H1 (cell line): Measurements from ENCODE around the gene EFEMP2. TPM values are rescaled to one million over a fixed set of nuclear protein-coding genes. Genes with fewer than 3 reads are reported as not detected.

Experiments
- CTCF ChIA-PET: fragments of 300-600 bp; sonication (Branson Sonifier 250); formaldehyde crosslinking; loops from one replicate; lab custom pipeline; 2021; ENCODE audit not compliant: partially characterized antibody; lab: Charles Lee
- POLR2A ChIA-PET: fragments of 300-600 bp; sonication (Branson Sonifier 250); formaldehyde crosslinking; loops from one replicate; lab custom pipeline; 2021; ENCODE audit warnings: inconsistent platforms; ENCODE audit not compliant: partially characterized antibody; lab: Charles Lee
- DNase-seq, 2 experiments: peaks; one replicate each; pipeline versions ENCODE4 v3.0.0 to v3.0.0-alpha.2; 2010 to 2022; ENCODE audit warnings: low spot score in 2 of 2, low read depth in 1 of 2, mixed read lengths in 1 of 2
- FAIRE-seq: peaks from 2 replicates; lab custom pipeline; 2011; peaks lifted over from hg19 to GRCh38; lab: Jason Lieb, UNC
- H2AFZ ChIP-seq: 2 replicates; pipeline ENCODE4 v1.8.1; 2012; ENCODE audit warnings: low read length, inconsistent platforms
- H2AK5ac ChIP-seq: 2 replicates; pipeline ENCODE4 v1.6.1; 2013; ENCODE audit warnings: low read depth, low read length
- H2BK120ac ChIP-seq: replicated peaks from 2 replicates; pipeline ENCODE3; 2013; ENCODE audit warnings: low read depth, low read length, inconsistent platforms
- H2BK12ac ChIP-seq: 2 replicates; pipeline ENCODE4 v1.6.1; 2013; ENCODE audit warnings: low read depth, low read length
- H2BK15ac ChIP-seq: 2 replicates; pipeline ENCODE4 v1.6.1; 2013; ENCODE audit warnings: low read length
- H2BK20ac ChIP-seq: 2 replicates; pipeline ENCODE4 v1.6.1; 2013; ENCODE audit warnings: low read length
- H2BK5ac ChIP-seq: 2 replicates; pipeline ENCODE4 v1.6.1; 2013; ENCODE audit warnings: low read depth, low read length
- H3K14ac ChIP-seq: 2 replicates; pipeline ENCODE4 v1.6.1; 2013; ENCODE audit warnings: inconsistent platforms; ENCODE audit not compliant: insufficient read length
- H3K18ac ChIP-seq: 2 replicates; pipeline ENCODE4 v1.6.1; 2013; ENCODE audit warnings: low read length; ENCODE audit errors: extremely low read depth
- H3K23ac ChIP-seq: 2 replicates; pipeline ENCODE4 v1.6.1; 2013; ENCODE audit warnings: inconsistent platforms; ENCODE audit not compliant: insufficient read length
- H3K23me2 ChIP-seq: 2 replicates; pipeline ENCODE4 v1.6.1; 2013; ENCODE audit warnings: low read depth, low read length
- H3K27ac ChIP-seq: 2 replicates; pipeline ENCODE4 v1.6.1; 2011; ENCODE audit warnings: low read depth, low read length, inconsistent platforms
- H3K27me3 ChIP-seq, 4 experiments: replicated peaks in 1 of 4; 1 replicate in 1 of 4; 2 replicates in 3 of 4; pipeline versions ENCODE4 v1.6.1 to v1.8.1; 2011 to 2013; ENCODE audit warnings: low read length in 3 of 4, mild to moderate bottlenecking in 3 of 4, inconsistent platforms in 2 of 4, mixed read lengths in 2 of 4, moderate library complexity in 1 of 4; ENCODE audit not compliant: control insufficient read depth in 3 of 4, insufficient read depth in 3 of 4; ENCODE audit errors: extremely low read depth in 1 of 4
- H3K36me3 ChIP-seq, 4 experiments: 2 replicates each; pipeline versions ENCODE4 v1.6.1 to v1.8.1; 2011 to 2013; ENCODE audit warnings: mild to moderate bottlenecking in 4 of 4, low read length in 3 of 4, moderate library complexity in 2 of 4, control low read depth in 1 of 4, inconsistent platforms in 1 of 4; ENCODE audit not compliant: insufficient read depth in 4 of 4, control insufficient read depth in 2 of 4
- H3K4ac ChIP-seq: replicated peaks from 2 replicates; pipeline ENCODE3; 2013; ENCODE audit warnings: low read length, low read depth, mixed read lengths, inconsistent platforms; ENCODE audit not compliant: insufficient read length
- H3K4me1 ChIP-seq, 4 experiments: replicated peaks in 1 of 4; 1 replicate in 1 of 4; 2 replicates in 3 of 4; pipeline versions ENCODE4 v1.6.1 to v1.8.1; 2011 to 2013; ENCODE audit warnings: low read length in 3 of 4, inconsistent platforms in 2 of 4, mixed read lengths in 1 of 4; ENCODE audit not compliant: insufficient read depth in 4 of 4, control insufficient read depth in 3 of 4
- H3K4me2 ChIP-seq, 2 experiments: 2 replicates each; pipeline versions ENCODE4 v1.6.1 to v1.8.1; 2011 to 2013; ENCODE audit warnings: low read depth in 2 of 2, low read length in 2 of 2, control low read depth in 1 of 2, inconsistent platforms in 1 of 2, mild to moderate bottlenecking in 1 of 2; ENCODE audit not compliant: insufficient read depth in 1 of 2
- H3K4me3 ChIP-seq, 4 experiments: fragments of 200-600, 300-600 bp in 1 of 4; sonication (generic), shearing (Covaris generic), sonication (Bioruptor Twin) in 1 of 4; 2 replicates each; pipeline versions ENCODE4 v1.5.1 to v1.8.1; 2011 to 2016; ENCODE audit warnings: low read length in 4 of 4, low read depth in 3 of 4, control low read depth in 2 of 4, inconsistent platforms in 2 of 4, mild to moderate bottlenecking in 2 of 4, mixed read lengths in 1 of 4, moderate library complexity in 1 of 4; ENCODE audit not compliant: insufficient read depth in 2 of 4; ENCODE audit errors: extremely low read depth in 1 of 4
- H3K56ac ChIP-seq: replicated peaks from 2 replicates; pipeline ENCODE3; 2013; ENCODE audit warnings: low read depth, mild to moderate bottlenecking, mixed read lengths, low read length, inconsistent platforms; ENCODE audit not compliant: insufficient read length
- H3K79me1 ChIP-seq: 2 replicates; pipeline ENCODE4 v1.6.1; 2013; ENCODE audit warnings: low read depth, low read length, control low read depth
- H3K79me2 ChIP-seq, 2 experiments: 2 replicates each; pipeline versions ENCODE4 v1.6.1 to v1.8.1; 2012 to 2013; ENCODE audit warnings: low read length in 2 of 2, mild to moderate bottlenecking in 2 of 2, inconsistent platforms in 1 of 2; ENCODE audit not compliant: insufficient read depth in 2 of 2, control insufficient read depth in 1 of 2
- H3K9ac ChIP-seq, 4 experiments: replicated peaks in 1 of 4; 1 replicate in 1 of 4; 2 replicates in 3 of 4; pipeline versions ENCODE4 v1.6.1 to v1.8.1; 2011 to 2013; ENCODE audit warnings: low read depth in 3 of 4, low read length in 3 of 4, control low read depth in 2 of 4, mild to moderate bottlenecking in 2 of 4, moderate library complexity in 2 of 4, inconsistent platforms in 1 of 4; ENCODE audit errors: extremely low read depth in 1 of 4
- H3K9me3 ChIP-seq, 2 experiments: 2 replicates each; pipeline versions ENCODE4 v1.6.1 to v1.8.1; 2012 to 2013; ENCODE audit warnings: mild to moderate bottlenecking in 2 of 2, moderate library complexity in 2 of 2, control low read depth in 1 of 2, inconsistent platforms in 1 of 2, low read depth in 1 of 2, low read length in 1 of 2, mixed read lengths in 1 of 2; ENCODE audit not compliant: insufficient read depth in 2 of 2
- H4K20me1 ChIP-seq, 2 experiments: replicated peaks in 1 of 2; 2 replicates each; pipeline versions ENCODE3 to v1.8.1; 2011 to 2013; ENCODE audit warnings: inconsistent platforms in 2 of 2, low read length in 2 of 2, mild to moderate bottlenecking in 1 of 2; ENCODE audit not compliant: insufficient read depth in 2 of 2, control insufficient read depth in 1 of 2
- H4K5ac ChIP-seq: 2 replicates; pipeline ENCODE4 v1.6.1; 2013; ENCODE audit warnings: low read length, low read depth, mixed read lengths, inconsistent platforms; ENCODE audit not compliant: insufficient read length
- H4K8ac ChIP-seq: 2 replicates; pipeline ENCODE4 v1.8.0; 2013; ENCODE audit warnings: mild to moderate bottlenecking, moderate library complexity, low read length, inconsistent platforms; ENCODE audit not compliant: insufficient read depth; ENCODE audit errors: extremely low read depth
- H4K91ac ChIP-seq: replicated peaks from 2 replicates; pipeline ENCODE3; 2013; ENCODE audit warnings: low read length, mixed read lengths, inconsistent platforms; ENCODE audit not compliant: insufficient read length
- BACH1 ChIP-seq: IDR thresholded peaks from 2 replicates; pipeline ENCODE4 v1.6.1; 2012; ENCODE audit warnings: low read length, improper control_type of control experiment
- CREB1 ChIP-seq: IDR thresholded peaks from 2 replicates; pipeline ENCODE4 v1.6.1; 2012; ENCODE audit warnings: inconsistent platforms
- HDAC2 ChIP-seq, 2 experiments: fragments of 300-600 bp in 1 of 2; sonication (generic) in 1 of 2; IDR thresholded peaks; 2 replicates each; pipeline ENCODE4 v1.6.1; 2011 to 2012; ENCODE audit warnings: low read depth in 2 of 2, low read length in 2 of 2, mild to moderate bottlenecking in 2 of 2, moderate library complexity in 2 of 2, borderline replicate concordance in 1 of 2, inconsistent platforms in 1 of 2
- MAFK ChIP-seq: IDR thresholded peaks from 2 replicates; pipeline ENCODE4 v1.6.1; 2012; ENCODE audit warnings: low read depth, mild to moderate bottlenecking, improper control_type of control experiment, low read length
- PHF8 ChIP-seq: fragments of 200-600 bp; sonication (generic); conservative IDR thresholded peaks from 2 replicates; pipeline ENCODE4 v1.7.1; 2012; ENCODE audit warnings: low read depth, mild to moderate bottlenecking, inconsistent platforms, low read length, moderate library complexity
- RFX5 ChIP-seq: IDR thresholded peaks from 2 replicates; pipeline ENCODE4 v1.6.1; 2011; ENCODE audit warnings: low read depth, low read length, improper control_type of control experiment, borderline replicate concordance
- SIRT6 ChIP-seq: IDR thresholded peaks from one replicate; pipeline ENCODE4 v1.7.1; 2012; ENCODE audit warnings: low read length, inconsistent platforms
- SP4 ChIP-seq: IDR thresholded peaks from 2 replicates; pipeline ENCODE4 v1.6.1; 2012; ENCODE audit warnings: low read length, inconsistent platforms
- TAF1 ChIP-seq: IDR thresholded peaks from 2 replicates; pipeline ENCODE4 v1.6.1; 2011; ENCODE audit warnings: mild to moderate bottlenecking, low read depth, low read length
- TEAD4 ChIP-seq: IDR thresholded peaks from 2 replicates; pipeline ENCODE4 v1.6.1; 2012; ENCODE audit warnings: low read depth, low read length, inconsistent platforms, mixed read lengths
- WGBS, 2 experiments: shearing (Covaris generic) in 1 of 2; methylation state at CpG; one replicate each; pipeline versions ENCODE4 v1.1.6 to v1.1.7; 2013 to 2015; ENCODE audit warnings: low lambda C conversion rate in 2 of 2, mixed read lengths in 2 of 2, inconsistent platforms in 1 of 2, low coverage in 1 of 2, missing lambda C conversion rate in 1 of 2; ENCODE audit not compliant: insufficient replicate concordance in 2 of 2, insufficient coverage in 1 of 2, insufficient read length in 1 of 2; ENCODE audit errors: extremely low coverage in 1 of 2, missing lambda C conversion rate in 1 of 2; 5-methylcytosine and 5-hydroxymethylcytosine counted together
- polyA plus RNA-seq, 7 experiments: library from polyadenylated mRNA; depleted of rRNA in 3 of 7; stranded (reverse) in 5 of 7; unstranded in 2 of 7; fragments of >200 nt in 5 of 7; fragments of 200-250 nt in 2 of 7; gene quantifications; 1 replicate in 5 of 7; 2 replicates in 1 of 7; 4 replicates in 1 of 7; pipeline versions ENCODE4 v1.2.1 to v1.2.3, GENCODE V29; 2011 to 2013; ENCODE audit warnings: missing spikeins in 2 of 7, mixed read lengths in 2 of 7
- total RNA-seq: library from RNA; stranded (reverse); fragmentation: NEBNext Ultra II Directional; extraction: Animal tissue kit (Norgen Biotek cat#: 25700); gene quantifications from 2 replicates; pipeline ENCODE4 v1.2.1, GENCODE V29; 2021
- TF ChIP-seq, protein P1 (sequence below): IDR thresholded peaks from 2 replicates; pipeline ENCODE4 v1.6.1; 2012; ENCODE audit warnings: inconsistent platforms

Gene EFEMP2
- total and polyA plus RNA-seq, 2 of the 8 experiments (the other 6 are each of a cell fraction or from before 2014, with no cell fraction given), result 8.8 to 17.2 TPM

DNA sequence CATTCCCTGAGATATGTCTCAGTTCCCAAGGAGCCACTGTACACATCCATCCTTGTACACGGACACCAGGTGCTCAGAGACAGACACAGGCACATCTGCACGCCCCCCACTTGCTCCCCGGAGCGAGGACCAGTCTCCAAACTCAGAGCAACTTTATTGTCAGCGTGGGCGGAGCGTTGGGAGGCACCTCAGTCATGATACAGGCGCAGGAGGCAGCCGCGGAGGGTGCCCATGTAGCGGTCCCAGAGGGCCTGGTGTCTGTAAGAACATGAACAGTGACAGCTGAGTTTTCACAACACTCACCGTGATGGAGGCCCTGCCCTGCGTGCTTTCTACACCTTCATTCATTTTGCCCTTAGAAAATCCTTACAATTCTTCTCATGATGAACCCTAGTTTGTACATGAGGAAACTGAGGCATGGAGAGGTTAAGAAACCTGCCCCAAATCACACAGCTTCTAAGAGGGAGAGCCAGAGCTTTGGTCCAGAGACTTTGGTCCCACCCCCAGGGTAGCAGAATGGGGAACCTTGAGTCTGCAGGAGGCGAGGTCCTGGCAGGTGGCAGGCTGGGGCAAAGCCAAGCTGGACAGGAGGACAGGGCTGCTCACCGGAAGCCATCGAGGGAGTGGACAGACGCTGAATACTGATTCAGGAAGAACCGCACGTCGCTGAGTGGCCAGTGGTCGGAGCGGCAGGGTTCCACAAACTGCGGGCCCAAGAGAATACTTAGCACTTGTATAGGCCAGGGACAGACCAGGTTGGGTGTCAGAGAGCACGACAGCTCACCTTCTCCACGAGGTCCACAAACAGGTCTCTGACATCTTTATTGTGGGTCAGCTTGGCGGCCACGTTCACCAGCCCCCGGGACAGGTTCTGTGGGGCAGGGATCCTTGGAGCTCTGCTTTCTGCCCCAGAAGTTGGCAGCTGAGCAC is 11.5 kb upstream of the EFEMP2 start:
- no peak overlapping the region for H3K27ac ChIP-seq
- no peak overlapping the region for H3K23ac ChIP-seq
- POLR2A ChIA-PET, result interaction anchor here (0.6 to 39.7 kb wide), 5 partner anchors 25 to 167 kb away, joined by 3 to 1071 read pairs (median 4); partner anchors contain the start of genes CFL1, EFEMP2 and MUS81
- H3K4me1 ChIP-seq, result peaks cover 0 to 7% (median 5%) of the 10 kb centered on the region in 4 experiments; a peak in 4 of 7 replicates
- 89% methylated on average over 28 of the region's 28 CpGs; no CpG with 5 or more reads in 1 of the 2 experiments for WGBS, 2 experiments
- peaks cover 6 to 7% of the 10 kb centered on the region in 2 experiments for H4K20me1 ChIP-seq
- CTCF ChIA-PET, result interaction anchor here (0.6 to 19.6 kb wide), 55 partner anchors 6 to 1557 kb away, joined by 3 to 283 read pairs (median 4); partner anchors contain the start of genes BANF1, CATSPER1, CCDC85B and CFL1
- no peak overlapping the region for H2BK15ac ChIP-seq
- FAIRE-seq, result no peak
- H3K79me2 ChIP-seq, result peaks cover 0 to 4% of the 10 kb centered on the region in 2 experiments; a peak in 1 of 4 replicates
- H3K56ac ChIP-seq, result no peak overlapping the region
- H4K5ac ChIP-seq, result no peak overlapping the region
- H3K4me2 ChIP-seq, result 0 out of 4 replicates have a peak overlapping the region, but pooled peaks of 1 of the 2 experiments have one; percentile 5
- no peak overlapping the region for H4K91ac ChIP-seq
- H4K8ac ChIP-seq, result no peak overlapping the region
- H2BK20ac ChIP-seq, result no peak overlapping the region
- H3K9ac ChIP-seq, result no peak overlapping the region; a peak in 2 of 7 replicates
- H3K14ac ChIP-seq, result no peak overlapping the region
- no peaks in the 10 kb centered on the region for H3K9me3 ChIP-seq
- no peak overlapping the region for H2BK5ac ChIP-seq
- H3K36me3 ChIP-seq, result peaks cover 8 to 22% (median 18%) of the 10 kb centered on the region in 4 experiments; a peak in 7 of 8 replicates
- H3K23me2 ChIP-seq, result peaks cover 10% of the 10 kb centered on the region
- no peaks in the 10 kb centered on the region for H3K79me1 ChIP-seq
- no peak for DNase-seq
- no peak overlapping the region for H2AFZ ChIP-seq
- no peak overlapping the region for H3K4ac ChIP-seq
- H3K27me3 ChIP-seq, result no peaks in the 10 kb centered on the region
- H2BK120ac ChIP-seq, result no peak overlapping the region
- no peak overlapping the region for H2AK5ac ChIP-seq
- no peak overlapping the region for H3K4me3 ChIP-seq
- H3K18ac ChIP-seq, result no peak overlapping the region
- H2BK12ac ChIP-seq, result no peak overlapping the region
- TF ChIP-seq CREB1, result no peak
- TF ChIP-seq HDAC2 (IDR thresholded peaks at IDR 0.05; ENCODE audit: borderline replicate concordance in 1 of 2, low read depth in 2 of 2, low read length in 2 of 2), result no peak
- TF ChIP-seq BACH1, result no peak
- TF ChIP-seq TAF1, result 0 out of 2 replicates have a peak, but pooled peaks have one; percentile 3
- no peak for TF ChIP-seq SIRT6
- TF ChIP-seq, protein P1, sequence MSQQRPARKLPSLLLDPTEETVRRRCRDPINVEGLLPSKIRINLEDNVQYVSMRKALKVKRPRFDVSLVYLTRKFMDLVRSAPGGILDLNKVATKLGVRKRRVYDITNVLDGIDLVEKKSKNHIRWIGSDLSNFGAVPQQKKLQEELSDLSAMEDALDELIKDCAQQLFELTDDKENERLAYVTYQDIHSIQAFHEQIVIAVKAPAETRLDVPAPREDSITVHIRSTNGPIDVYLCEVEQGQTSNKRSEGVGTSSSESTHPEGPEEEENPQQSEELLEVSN, result 0 out of 2 replicates have a peak, but pooled peaks have one; percentile 0
- TF ChIP-seq MAFK, result no peak
- TF ChIP-seq PHF8, result no peak
- TF ChIP-seq SP4, result no peak
- TF ChIP-seq TEAD4, result no peak
- TF ChIP-seq RFX5, result no peak
